PC-3 (cell line): ENCODE measurements around the gene CDH4.

Experiments used
- EZH2 ChIP-seq: fragments of 300-600 bp; sonication (generic); IDR thresholded peaks from one replicate; pipeline ENCODE4 v1.6.1; 2017; ENCODE audit warnings: antibody characterized with exemption, mild to moderate bottlenecking, low read length; ENCODE audit not compliant: unreplicated experiment
- EZH2phosphoT487 ChIP-seq: fragments of 300-600 bp; sonication (generic); IDR thresholded peaks from 2 replicates; pipeline ENCODE4 v1.6.1; 2018; ENCODE audit warnings: mild to moderate bottlenecking, antibody characterized with exemption, low read length, borderline replicate concordance
- TF ChIP-seq, protein P1 (sequence below): fragments of 300-600 bp; sonication (generic); conservative IDR thresholded peaks from 2 replicates; pipeline ENCODE4 v1.5.1; 2017; ENCODE audit warnings: antibody characterized with exemption, low read depth, mild to moderate bottlenecking, low read length

- TF ChIP-seq, protein P1, sequence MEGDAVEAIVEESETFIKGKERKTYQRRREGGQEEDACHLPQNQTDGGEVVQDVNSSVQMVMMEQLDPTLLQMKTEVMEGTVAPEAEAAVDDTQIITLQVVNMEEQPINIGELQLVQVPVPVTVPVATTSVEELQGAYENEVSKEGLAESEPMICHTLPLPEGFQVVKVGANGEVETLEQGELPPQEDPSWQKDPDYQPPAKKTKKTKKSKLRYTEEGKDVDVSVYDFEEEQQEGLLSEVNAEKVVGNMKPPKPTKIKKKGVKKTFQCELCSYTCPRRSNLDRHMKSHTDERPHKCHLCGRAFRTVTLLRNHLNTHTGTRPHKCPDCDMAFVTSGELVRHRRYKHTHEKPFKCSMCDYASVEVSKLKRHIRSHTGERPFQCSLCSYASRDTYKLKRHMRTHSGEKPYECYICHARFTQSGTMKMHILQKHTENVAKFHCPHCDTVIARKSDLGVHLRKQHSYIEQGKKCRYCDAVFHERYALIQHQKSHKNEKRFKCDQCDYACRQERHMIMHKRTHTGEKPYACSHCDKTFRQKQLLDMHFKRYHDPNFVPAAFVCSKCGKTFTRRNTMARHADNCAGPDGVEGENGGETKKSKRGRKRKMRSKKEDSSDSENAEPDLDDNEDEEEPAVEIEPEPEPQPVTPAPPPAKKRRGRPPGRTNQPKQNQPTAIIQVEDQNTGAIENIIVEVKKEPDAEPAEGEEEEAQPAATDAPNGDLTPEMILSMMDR = no peak
- TF ChIP-seq EZH2 = no peak
- no peak for TF ChIP-seq EZH2phosphoT487
These were observed 170.8 kb downstream of the CDH4 start for GRCh38 chr20:61422636-61423425.
